Measurements from ENCODE around the gene ERICH2.

The ERICH2 gene

DNA sequence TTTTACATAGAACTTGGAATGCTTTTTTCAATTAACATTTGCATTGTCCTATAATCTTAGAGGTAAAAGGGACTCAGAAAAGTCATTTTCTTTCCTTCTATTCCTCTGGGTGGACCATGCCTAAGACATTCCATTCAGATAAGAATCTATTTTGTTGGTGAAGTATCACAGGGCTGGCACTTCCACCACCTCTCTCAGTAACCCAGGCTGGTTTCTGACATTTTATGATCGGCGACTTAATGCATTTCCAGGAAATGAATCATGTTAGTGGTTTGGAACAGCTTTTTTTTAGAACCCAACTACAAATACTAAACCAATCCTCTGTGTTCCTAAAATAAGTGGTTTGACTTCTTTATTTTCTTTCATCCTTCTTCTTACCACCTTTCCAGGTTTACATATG is 73.5 kb downstream of the ERICH2 start:
- no peak for DNase-seq

DNA sequence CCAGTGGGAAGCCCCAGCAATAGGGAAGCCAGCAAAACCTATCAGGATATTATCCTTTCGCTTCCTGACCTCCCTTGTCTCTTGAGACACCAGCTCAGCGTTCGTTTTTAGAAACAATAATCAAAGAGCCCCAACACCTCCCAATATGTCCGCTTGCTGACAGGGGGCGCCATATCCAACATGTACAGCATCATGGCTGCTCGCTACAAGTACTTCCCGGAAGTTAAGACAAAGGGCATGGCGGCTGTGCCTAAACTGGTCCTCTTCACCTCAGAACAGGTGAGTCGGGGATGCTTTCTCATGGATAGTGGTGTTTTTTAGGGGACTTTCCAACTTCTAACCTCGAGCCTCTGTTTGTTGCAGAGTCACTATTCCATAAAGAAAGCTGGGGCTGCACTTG is 75.2 kb downstream of the ERICH2 start:
- DNase-seq, result no peak

DNA sequence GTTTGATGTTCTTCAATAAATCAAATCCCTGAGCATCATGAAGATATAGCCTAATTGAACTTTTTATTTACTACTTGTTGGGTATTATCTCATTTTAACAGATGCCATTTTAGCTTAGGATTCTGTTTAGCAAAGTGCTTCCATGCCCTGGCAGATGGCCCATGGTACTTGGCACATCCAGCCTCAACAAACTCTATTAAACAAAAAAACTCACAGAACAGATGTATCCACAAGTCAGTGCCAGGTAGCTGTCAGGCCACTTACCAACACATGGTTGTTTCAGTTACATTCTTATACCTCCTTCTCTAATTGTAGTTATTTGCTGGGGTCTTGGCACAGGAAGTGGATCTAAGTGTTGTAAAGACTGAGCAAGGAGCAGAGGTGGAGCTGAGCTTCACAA is 76.1 kb downstream of the ERICH2 start:
- DNase-seq, result no peak

DNA sequence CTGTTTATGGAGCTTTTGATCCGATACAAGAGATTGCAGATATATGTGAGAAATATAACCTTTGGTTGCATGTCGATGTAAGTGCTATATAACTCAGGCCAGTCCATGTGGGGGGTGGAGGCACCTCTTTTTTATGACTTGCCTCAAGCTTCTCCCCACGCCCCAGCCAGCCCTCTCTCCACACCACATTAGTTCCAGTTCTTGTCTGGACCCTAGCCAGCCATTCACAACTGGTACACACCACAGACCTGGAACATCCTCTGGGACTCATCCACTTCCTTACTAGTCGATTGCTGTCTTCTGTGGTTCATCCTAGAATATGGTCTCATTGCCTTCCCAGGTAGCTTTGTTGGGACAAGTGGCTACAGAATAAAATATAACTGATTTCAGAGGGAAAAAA is 77.5 kb downstream of the ERICH2 start:
- no peak for DNase-seq
